CD4-positive, alpha-beta T cell (primary cell): ENCODE measurements around the gene S100A7. TPM values are rescaled to one million over a fixed set of nuclear protein-coding genes. Genes with fewer than 3 reads are reported as not detected.

ENCODE experiments used
- ATAC-seq: fragments of 200-7000 bp; cut with Tn5 transposase; one replicate; pipeline ENCODE4 v1.10.0; 2022; ENCODE audit warnings: mild to moderate bottlenecking; ENCODE audit not compliant: poor library complexity
- CTCF ChIA-PET: fragments of 350-600 bp; sonication (Branson Sonifier 250); formaldehyde crosslinking; loops from one replicate; lab custom pipeline; 2021; ENCODE audit warnings: antibody characterized with exemption, inconsistent platforms; lab: Charles Lee
- POLR2A ChIA-PET: fragments of 350-600 bp; sonication (Branson Sonifier 250); formaldehyde crosslinking; loops from one replicate; lab custom pipeline; 2021; ENCODE audit warnings: antibody characterized with exemption, inconsistent platforms; lab: Charles Lee
- DNase-seq, 14 experiments: peaks; one replicate each; pipeline ENCODE4 v3.0.0-alpha.2; 2013 to 2020; ENCODE audit warnings: mixed read lengths in 2 of 14
- H3K27ac ChIP-seq, 2 donors: one replicate each; pipeline versions ENCODE4 v1.5.1 to v1.7.0; 2013; ENCODE audit warnings: low read length in 2 of 2, low read depth in 1 of 2, mild to moderate bottlenecking in 1 of 2
- H3K27me3 ChIP-seq, 2 experiments: 1 replicate in 1 of 2; 2 replicates in 1 of 2; pipeline versions ENCODE4 v1.6.1 to v1.7.0; 2013; ENCODE audit warnings: low read length in 2 of 2, control low read depth in 1 of 2, mild to moderate bottlenecking in 1 of 2, moderate library complexity in 1 of 2; ENCODE audit not compliant: insufficient read depth in 2 of 2, control insufficient read depth in 1 of 2
- H3K36me3 ChIP-seq: one replicate; pipeline ENCODE4 v1.6.1; 2013; ENCODE audit warnings: low read length, control low read depth; ENCODE audit not compliant: insufficient read depth
- H3K4me1 ChIP-seq: one replicate; pipeline ENCODE4 v1.6.1; 2013; ENCODE audit warnings: low read length, control low read depth; ENCODE audit not compliant: insufficient read depth
- H3K4me3 ChIP-seq: one replicate; pipeline ENCODE4 v1.5.1; 2013; ENCODE audit warnings: mild to moderate bottlenecking, low read length, moderate library complexity
- H3K9me3 ChIP-seq, 2 experiments: 1 replicate in 1 of 2; 2 replicates in 1 of 2; pipeline versions ENCODE4 v1.6.1 to v1.7.0; 2013; ENCODE audit warnings: low read length in 2 of 2, mild to moderate bottlenecking in 2 of 2, control low read depth in 1 of 2, moderate library complexity in 1 of 2; ENCODE audit not compliant: control insufficient read depth in 1 of 2, insufficient read depth in 1 of 2
- H3K27ac Mint-ChIP-seq: one replicate; pipeline ENCODE4 v1.8.0; 2020; ENCODE audit warnings: mixed read lengths
- H3K27me3 Mint-ChIP-seq: one replicate; pipeline ENCODE4 v1.8.0; 2021; ENCODE audit warnings: mixed read lengths
- H3K36me3 Mint-ChIP-seq: one replicate; pipeline ENCODE4 v1.8.0; 2021; ENCODE audit warnings: low read depth, mixed read lengths
- H3K4me1 Mint-ChIP-seq: one replicate; pipeline ENCODE4 v1.8.0; 2021; ENCODE audit warnings: low read depth, mixed read lengths
- H3K4me3 Mint-ChIP-seq: one replicate; pipeline ENCODE4 v1.8.0; 2020; ENCODE audit warnings: mild to moderate bottlenecking, mixed read lengths
- H3K9me3 Mint-ChIP-seq: one replicate; pipeline ENCODE4 v1.8.0; 2020; ENCODE audit warnings: mixed read lengths
- intact Hi-C, 2 experiments: fragments of 100-400 bp; cut with DNase I in 1 of 2; cut with micrococcal nuclease in 1 of 2; formaldehyde crosslinking; loops; one replicate each; pipeline versions ENCODE4 v1.15.1 to v1.9.0; 2023 to 2025; cut with DNase I, micrococcal nuclease
- total RNA-seq, 174 experiments: library from RNA in 2 of 174; stranded (reverse) in 2 of 174; gene quantifications; one replicate each; pipeline ENCODE4 v1.2.3 and lab custom pipeline; 2021 to 2026
- TF ChIP-seq, protein P1 (sequence below): fragments of 200-600 bp; IDR thresholded peaks from one replicate; pipeline ENCODE4 v1.8.0; 2022; ENCODE audit warnings: antibody characterized with exemption, mild to moderate bottlenecking

The S100A7 gene
- total RNA-seq, 2 experiments from 2014 or later = not detected

DNA sequence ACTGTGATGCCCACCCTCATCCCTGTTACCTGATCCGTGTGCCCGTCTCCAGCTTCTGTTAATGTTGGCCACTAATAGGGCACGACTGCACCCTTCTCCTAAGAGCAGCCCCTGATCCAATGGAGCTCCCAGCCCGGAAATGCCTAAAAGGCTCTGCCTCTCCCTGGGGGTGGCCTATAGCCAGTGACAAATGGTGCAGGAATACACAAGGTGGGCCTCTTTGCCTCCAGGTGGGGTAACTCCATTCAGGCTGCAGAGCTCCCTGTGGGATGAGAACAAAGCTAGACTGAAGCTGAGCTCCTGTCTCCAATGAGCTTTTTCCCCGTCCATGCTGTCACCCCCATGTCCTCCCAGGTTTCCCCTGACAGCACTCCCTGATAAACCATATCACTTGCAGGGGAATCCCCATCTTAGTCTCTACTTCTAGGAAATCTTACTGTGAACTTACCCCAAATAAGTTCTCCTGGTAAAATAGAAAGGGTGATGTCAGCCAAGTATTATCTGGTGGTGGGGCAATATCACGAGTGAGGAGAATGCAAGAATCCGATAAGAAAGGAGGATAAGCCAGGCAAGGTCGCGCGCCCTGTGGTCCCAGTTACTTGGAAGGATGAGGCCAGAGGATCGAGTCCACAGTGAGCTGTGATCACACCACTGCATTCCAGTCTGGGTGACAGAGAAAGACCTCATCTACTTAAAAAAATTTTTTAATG, 25.6 kb downstream of the S100A7 start:
- no peaks in the 10 kb centered on the region for H3K4me1 ChIP-seq
- no peaks in the 10 kb centered on the region for H3K9me3 ChIP-seq
- Mint-ChIP-seq H3K36me3 (no peaks in the 10 kb centered on the region), H3K27ac (no peak overlapping the region), H3K9me3 (no peaks in the 10 kb centered on the region), H3K27me3 (peaks cover 29% of the 10 kb centered on the region), H3K4me1 (no peaks in the 10 kb centered on the region), H3K4me3 (no peak overlapping the region)
- H3K27ac ChIP-seq = no peak overlapping the region
- DNase-seq = no peak
- no peak overlapping the region for H3K4me3 ChIP-seq
- no peak for ATAC-seq
- intact Hi-C loops = no loop called here
- POLR2A ChIA-PET = no interaction called here
- CTCF ChIA-PET = no interaction called here
- H3K27me3 ChIP-seq = peaks cover 0 to 8% of the 10 kb centered on the region in 2 experiments
- TF ChIP-seq, protein P1, sequence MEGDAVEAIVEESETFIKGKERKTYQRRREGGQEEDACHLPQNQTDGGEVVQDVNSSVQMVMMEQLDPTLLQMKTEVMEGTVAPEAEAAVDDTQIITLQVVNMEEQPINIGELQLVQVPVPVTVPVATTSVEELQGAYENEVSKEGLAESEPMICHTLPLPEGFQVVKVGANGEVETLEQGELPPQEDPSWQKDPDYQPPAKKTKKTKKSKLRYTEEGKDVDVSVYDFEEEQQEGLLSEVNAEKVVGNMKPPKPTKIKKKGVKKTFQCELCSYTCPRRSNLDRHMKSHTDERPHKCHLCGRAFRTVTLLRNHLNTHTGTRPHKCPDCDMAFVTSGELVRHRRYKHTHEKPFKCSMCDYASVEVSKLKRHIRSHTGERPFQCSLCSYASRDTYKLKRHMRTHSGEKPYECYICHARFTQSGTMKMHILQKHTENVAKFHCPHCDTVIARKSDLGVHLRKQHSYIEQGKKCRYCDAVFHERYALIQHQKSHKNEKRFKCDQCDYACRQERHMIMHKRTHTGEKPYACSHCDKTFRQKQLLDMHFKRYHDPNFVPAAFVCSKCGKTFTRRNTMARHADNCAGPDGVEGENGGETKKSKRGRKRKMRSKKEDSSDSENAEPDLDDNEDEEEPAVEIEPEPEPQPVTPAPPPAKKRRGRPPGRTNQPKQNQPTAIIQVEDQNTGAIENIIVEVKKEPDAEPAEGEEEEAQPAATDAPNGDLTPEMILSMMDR = no peak
- H3K36me3 ChIP-seq = no peaks in the 10 kb centered on the region

GRCh38 chr1:153432874-153433681, 27.4 kb downstream of the S100A7 start:
- Mint-ChIP-seq H3K4me3 (no peak overlapping the region), H3K4me1 (no peaks in the 10 kb centered on the region), H3K36me3 (no peaks in the 10 kb centered on the region), H3K9me3 (no peaks in the 10 kb centered on the region), H3K27me3 (peaks cover 28% of the 10 kb centered on the region), H3K27ac (no peak overlapping the region)
- POLR2A ChIA-PET = no interaction called here
- H3K27ac ChIP-seq = no peak overlapping the region
- peaks cover 10 to 14% of the 10 kb centered on the region in 2 experiments for H3K27me3 ChIP-seq
- TF ChIP-seq, protein P1 = no peak
- no peak for DNase-seq
- ATAC-seq = no peak
- no peaks in the 10 kb centered on the region for H3K36me3 ChIP-seq
- H3K9me3 ChIP-seq = no peaks in the 10 kb centered on the region
- no peak overlapping the region for H3K4me3 ChIP-seq
- no peaks in the 10 kb centered on the region for H3K4me1 ChIP-seq
- intact Hi-C loops = no loop called here
- CTCF ChIA-PET = no interaction called here

DNA sequence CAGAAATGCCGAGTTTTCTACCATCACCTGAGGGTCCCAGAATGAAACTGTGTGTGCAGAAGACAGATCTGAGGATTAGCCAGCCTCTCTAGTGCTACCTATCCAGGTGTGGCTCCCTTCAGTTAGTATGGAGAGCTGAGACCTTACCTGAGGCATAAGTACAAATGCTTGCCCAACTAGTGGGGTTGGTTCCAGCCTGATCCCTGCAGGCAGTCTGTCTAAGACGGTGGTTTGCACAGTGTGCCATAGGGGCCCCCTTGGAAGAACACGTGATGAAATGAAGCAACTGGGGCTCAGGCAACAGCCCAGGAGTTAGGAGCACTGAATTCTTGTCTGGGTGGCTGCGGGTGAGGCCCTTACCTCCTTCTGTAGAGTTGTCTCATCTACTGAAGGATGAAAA, 28.5 kb downstream of the S100A7 start:
- no peak for ATAC-seq
- no peak overlapping the region for H3K4me3 ChIP-seq
- no peak for DNase-seq
- TF ChIP-seq, protein P1 = no peak
- H3K27ac ChIP-seq = no peak overlapping the region
- H3K27me3 ChIP-seq = peaks cover 10 to 16% of the 10 kb centered on the region in 2 experiments
- no peaks in the 10 kb centered on the region for H3K36me3 ChIP-seq
- ChIA-PET CTCF (no interaction called here), POLR2A (no interaction called here)
- Mint-ChIP-seq H3K4me1 (no peaks in the 10 kb centered on the region), H3K36me3 (no peaks in the 10 kb centered on the region), H3K27me3 (peaks cover 39% of the 10 kb centered on the region), H3K4me3 (no peak overlapping the region), H3K27ac (no peak overlapping the region), H3K9me3 (no peaks in the 10 kb centered on the region)
- intact Hi-C loops = no loop called here
- no peaks in the 10 kb centered on the region for H3K4me1 ChIP-seq
- H3K9me3 ChIP-seq = no peaks in the 10 kb centered on the region
